Fibroblast of the aortic adventitia (primary cell): Measurements from ENCODE around the gene BPGM. TPM values are rescaled to one million over a fixed set of nuclear protein-coding genes. Genes with fewer than 3 reads are reported as not detected.
A peak's percentile ranks its signal among the peaks of the same experiment; 100 is the strongest.

Experiments used
- DNase-seq: peaks from one replicate; pipeline ENCODE4 v3.0.0-alpha.2; 2010; ENCODE audit warnings: low read depth
- H3K4me3 ChIP-seq: 2 replicates; pipeline ENCODE4 v1.5.1; 2011; ENCODE audit warnings: low read depth, mild to moderate bottlenecking, control low read depth, low read length, moderate library complexity
- CTCF ChIP-seq: IDR thresholded peaks from 2 replicates; pipeline ENCODE4 v1.5.1; 2011; ENCODE audit warnings: mild to moderate bottlenecking, low read length, control low read depth, inconsistent platforms; ENCODE audit not compliant: insufficient read depth
- total RNA-seq: library from RNA; depleted of rRNA; stranded (reverse); fragments of >200 nt; gene quantifications from 2 replicates; pipeline ENCODE4 v1.2.3, GENCODE V29; 2012; ENCODE audit warnings: low replicate concordance

The BPGM gene
- total RNA-seq, result 20.0 and 52.4 TPM in 2 replicates

GRCh38 chr7:134646425-134647305 is at the start of gene BPGM:
TSS of gene BPGM (plus strand) at chr7:134646853. CDS start at chr7:134661508, 14,655 bp downstream.
- TF ChIP-seq CTCF, result peak; percentile 23
- H3K4me3 ChIP-seq, result peak within 1 kb of the TSS; percentile 84
- DNase-seq, result peak; percentile 100

GRCh38 chr7:134599371-134599770 is 47.3 kb upstream of the BPGM start:
- H3K4me3 ChIP-seq, result no peak overlapping the region
- no peak for TF ChIP-seq CTCF
- DNase-seq, result no peak

- no peak for TF ChIP-seq CTCF
- DNase-seq, result no peak
- no peak overlapping the region for H3K4me3 ChIP-seq
These were observed 45.2 kb upstream of the BPGM start for GRCh38 chr7:134601459-134601858.

- DNase-seq, result no peak
- no peak for TF ChIP-seq CTCF
- no peak overlapping the region for H3K4me3 ChIP-seq
These were observed 43.7 kb upstream of the BPGM start for GRCh38 chr7:134602881-134603451.

- peak; percentile 94 for TF ChIP-seq CTCF
- H3K4me3 ChIP-seq, result no peak overlapping the region
- peak; percentile 88 for DNase-seq
These were observed 40.4 kb upstream of the BPGM start for GRCh38 chr7:134605978-134606923.

- DNase-seq, result no peak
- TF ChIP-seq CTCF, result no peak
- H3K4me3 ChIP-seq, result no peak overlapping the region
These were observed 35.0 kb upstream of the BPGM start for GRCh38 chr7:134611611-134612151.
